Right lobe of liver (tissue), 6 donors: ENCODE results near the gene NR5A1. TPM values are rescaled to one million over a fixed set of nuclear protein-coding genes. Genes with fewer than 3 reads are reported as not detected.

Experiments used
- ATAC-seq, 4 donors: fragments of 200-7000 bp; cut with Tn5 transposase; one replicate each; pipeline ENCODE4 v1.9.1; 2020; ENCODE audit warnings: mild to moderate bottlenecking in 4 of 4, moderate library complexity in 4 of 4
- DNase-seq, 3 donors: peaks; one replicate each; pipeline ENCODE4 v3.0.0-alpha.2; 2020
- H3K27ac ChIP-seq, 3 donors: fragments of 200-600 bp; one replicate each; pipeline ENCODE4 v1.8.0; 2022
- H3K27me3 ChIP-seq, 2 donors: fragments of 200-600 bp; one replicate each; pipeline ENCODE4 v1.8.0; 2022
- H3K36me3 ChIP-seq, 4 donors: fragments of 200-600 bp; sonication (generic) in 1 of 4; one replicate each; pipeline versions ENCODE4 v1.5.1 to v1.8.0; 2017 to 2022; ENCODE audit warnings: control low read depth in 1 of 4
- H3K4me1 ChIP-seq, 4 donors: fragments of 200-600 bp; sonication (generic) in 1 of 4; one replicate each; pipeline versions ENCODE4 v1.5.1 to v1.8.0; 2017 to 2022; ENCODE audit warnings: control low read depth in 1 of 4
- H3K4me3 ChIP-seq, 3 donors: fragments of 200-600 bp; one replicate each; pipeline ENCODE4 v1.8.0; 2022
- H3K9me3 ChIP-seq, 4 donors: fragments of 200-600 bp; sonication (generic) in 1 of 4; one replicate each; pipeline versions ENCODE4 v1.5.1 to v1.8.0; 2017 to 2022; ENCODE audit warnings: control low read depth in 1 of 4
- POLR2A ChIP-seq: fragments of 450-650 bp; IDR thresholded peaks from one replicate; pipeline ENCODE4 v1.6.1; 2017; ENCODE audit warnings: antibody characterized with exemption, mild to moderate bottlenecking
- WGBS: methylation state at CpG from one replicate; pipeline ENCODE4 v1.1.6; 2018; ENCODE audit warnings: low coverage, low lambda C conversion rate; ENCODE audit not compliant: insufficient coverage; ENCODE audit errors: missing lambda C conversion rate; 5-methylcytosine and 5-hydroxymethylcytosine counted together
- intact Hi-C, 2 donors: fragments of 100-400 bp; cut with DNase I; formaldehyde crosslinking; loops; one replicate each; pipeline versions ENCODE4 v1.11.2 to v1.14.1; 2022
- total RNA-seq, 6 experiments: library from RNA; depleted of rRNA in 2 of 6; stranded (reverse); fragments of >200 nt in 2 of 6; fragmentation: NEBNext Ultra II Directional in 3 of 6; extraction: Animal tissue kit (Norgen Biotek cat#: 25700) in 3 of 6; gene quantifications; one replicate each; pipeline versions ENCODE4 v1.1.0 to v1.2.4, GENCODE V29; 2016 to 2023
- TF ChIP-seq, protein P1 (sequence below), 4 donors: fragments of 200-600 bp in 3 of 4; fragments of 450-650 bp in 1 of 4; IDR thresholded peaks; one replicate each; pipeline versions ENCODE4 v1.5.1 to v1.8.0; 2016 to 2022; ENCODE audit warnings: antibody characterized with exemption in 4 of 4, mild to moderate bottlenecking in 2 of 4
- donor health status: DM: no; HTN: yes; CAD: no.
- donor health status: DM: no; HTN: no; CAD: no.
- donor health status: DM: no; HTN: no; CAD: no.
- donor health status: DM: no; HTN: yes; CAD: no.
- donor health status: DM: no; HTN: yes; CAD: no.

The NR5A1 gene
- total RNA-seq, 6 experiments from 2014 or later: 0.26 TPM; not detected in 5

DNA sequence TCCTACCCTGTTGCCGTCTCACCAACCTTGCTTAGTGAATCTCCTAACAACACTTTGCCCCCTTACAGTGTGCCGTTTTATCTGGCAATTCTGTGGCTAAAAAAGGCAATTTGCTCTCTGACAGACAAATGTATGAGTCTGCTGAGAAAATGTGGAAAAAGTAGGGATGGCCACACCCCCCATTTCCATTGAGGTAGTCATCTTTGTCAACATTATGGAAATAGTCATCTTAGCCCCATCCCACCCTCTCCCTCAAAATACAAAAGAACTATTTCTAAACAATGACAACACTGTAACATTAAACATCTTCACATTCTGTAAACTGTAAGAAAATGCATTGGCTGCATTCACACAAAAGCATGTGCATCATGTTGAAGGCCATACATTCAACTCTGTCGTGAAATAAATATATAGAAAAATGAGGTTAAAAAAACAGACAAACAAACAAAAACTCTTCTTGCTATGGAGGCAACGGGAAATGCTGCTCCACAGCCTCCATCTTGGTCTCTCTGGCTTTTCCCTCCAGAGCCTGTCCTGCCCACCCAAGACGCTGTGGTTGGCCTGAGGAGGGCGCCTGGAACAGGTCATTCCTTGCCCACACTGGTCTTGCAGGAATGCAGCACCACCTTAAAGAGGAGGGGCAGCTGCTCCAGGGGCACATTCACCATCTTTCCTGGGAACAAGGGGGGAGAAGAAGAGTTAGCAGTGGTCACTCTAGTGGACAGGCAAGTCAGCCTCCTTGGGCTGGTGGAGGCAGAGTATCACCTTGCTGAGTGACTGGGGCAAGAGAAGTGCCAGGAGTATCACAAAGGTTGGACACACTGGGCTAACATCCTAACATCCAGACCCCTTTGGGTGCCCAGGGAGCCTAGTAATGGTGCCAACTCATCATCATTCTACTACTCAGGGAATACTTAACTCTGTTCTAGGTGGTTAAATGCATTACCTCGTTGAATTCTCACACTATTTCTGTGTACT, 15.2 kb upstream of the NR5A1 start:
- H3K27ac ChIP-seq: no peak overlapping the region
- H3K4me1 ChIP-seq: no peaks in the 10 kb centered on the region
- intact Hi-C loops: no loop called here
- TF ChIP-seq, protein P1, sequence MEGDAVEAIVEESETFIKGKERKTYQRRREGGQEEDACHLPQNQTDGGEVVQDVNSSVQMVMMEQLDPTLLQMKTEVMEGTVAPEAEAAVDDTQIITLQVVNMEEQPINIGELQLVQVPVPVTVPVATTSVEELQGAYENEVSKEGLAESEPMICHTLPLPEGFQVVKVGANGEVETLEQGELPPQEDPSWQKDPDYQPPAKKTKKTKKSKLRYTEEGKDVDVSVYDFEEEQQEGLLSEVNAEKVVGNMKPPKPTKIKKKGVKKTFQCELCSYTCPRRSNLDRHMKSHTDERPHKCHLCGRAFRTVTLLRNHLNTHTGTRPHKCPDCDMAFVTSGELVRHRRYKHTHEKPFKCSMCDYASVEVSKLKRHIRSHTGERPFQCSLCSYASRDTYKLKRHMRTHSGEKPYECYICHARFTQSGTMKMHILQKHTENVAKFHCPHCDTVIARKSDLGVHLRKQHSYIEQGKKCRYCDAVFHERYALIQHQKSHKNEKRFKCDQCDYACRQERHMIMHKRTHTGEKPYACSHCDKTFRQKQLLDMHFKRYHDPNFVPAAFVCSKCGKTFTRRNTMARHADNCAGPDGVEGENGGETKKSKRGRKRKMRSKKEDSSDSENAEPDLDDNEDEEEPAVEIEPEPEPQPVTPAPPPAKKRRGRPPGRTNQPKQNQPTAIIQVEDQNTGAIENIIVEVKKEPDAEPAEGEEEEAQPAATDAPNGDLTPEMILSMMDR (IDR thresholded peaks at IDR 0.05): no peak
- TF ChIP-seq POLR2A: no peak
- DNase-seq (no peak), ATAC-seq (no peak)
- H3K9me3 ChIP-seq: no peaks in the 10 kb centered on the region
- peaks cover 0 to 13% (median under 1%) of the 10 kb centered on the region in 4 donors for H3K36me3 ChIP-seq
- 92% methylated on average over 7 of the region's 7 CpGs for WGBS
- H3K27me3 ChIP-seq: no peaks in the 10 kb centered on the region
- no peak overlapping the region for H3K4me3 ChIP-seq

DNA sequence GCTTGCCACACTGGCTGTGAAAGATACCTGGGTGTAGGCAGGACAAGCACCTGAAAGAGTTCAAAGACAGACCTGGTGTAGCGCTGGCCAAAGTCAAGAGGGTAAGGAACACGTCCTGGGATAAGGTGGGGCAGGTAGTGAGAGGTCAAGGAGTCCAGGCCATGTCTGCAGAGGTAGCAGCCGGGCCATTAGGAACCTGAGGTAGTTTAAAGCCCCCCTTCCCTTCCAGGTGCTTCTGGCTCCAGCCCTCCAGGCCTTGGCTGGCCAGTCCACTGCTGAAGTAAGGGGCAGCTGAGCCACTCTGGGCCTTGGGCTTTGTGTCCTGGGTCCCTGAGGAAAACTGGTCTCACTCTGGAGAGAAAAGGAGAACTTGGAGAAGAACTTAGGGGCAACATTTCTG, 13.9 kb upstream of the NR5A1 start:
- DNase-seq: no peak
- peak in 1 of 4 donors; percentile 33 for ATAC-seq
- 92% methylated on average over 3 of the region's 3 CpGs for WGBS

DNA sequence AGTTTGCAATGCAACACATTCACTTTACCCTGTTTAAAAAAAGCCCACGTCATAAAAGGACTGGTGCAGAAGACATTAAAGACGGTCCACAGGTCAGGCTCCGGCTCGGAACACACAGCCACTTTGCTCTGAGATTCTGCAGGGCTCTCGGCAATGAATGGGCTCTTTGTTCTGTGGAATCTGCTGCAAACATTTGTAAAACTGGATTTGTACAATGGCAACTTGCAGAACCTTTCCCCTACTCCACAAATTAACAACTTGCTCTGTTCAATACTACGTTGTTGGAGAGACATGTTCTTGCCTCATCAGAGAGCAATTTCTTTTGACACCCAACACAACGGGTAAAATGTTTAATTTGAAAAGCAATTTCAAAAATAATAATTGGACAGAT, 13.0 kb upstream of the NR5A1 start:
- H3K36me3 ChIP-seq: peaks cover 0 to 1% (median 0%) of the 10 kb centered on the region in 4 donors
- no peaks in the 10 kb centered on the region for H3K9me3 ChIP-seq
- H3K4me3 ChIP-seq: no peak overlapping the region
- TF ChIP-seq, protein P1 (IDR thresholded peaks at IDR 0.05): no peak
- TF ChIP-seq POLR2A: no peak
- H3K27ac ChIP-seq: no peak overlapping the region
- intact Hi-C loops: no loop called here
- DNase-seq (no peak), ATAC-seq (no peak)
- H3K27me3 ChIP-seq: no peaks in the 10 kb centered on the region
- 72% methylated on average over 5 of the region's 7 CpGs for WGBS
- no peaks in the 10 kb centered on the region for H3K4me1 ChIP-seq

More for the DNA sequence above, 13.9 kb upstream of the NR5A1 start:
- H3K4me3 ChIP-seq: no peak overlapping the region
- TF ChIP-seq, protein P1 (IDR thresholded peaks at IDR 0.05): no peak
- no peak for TF ChIP-seq POLR2A
- H3K36me3 ChIP-seq: peaks cover 0 to 7% (median under 1%) of the 10 kb centered on the region in 4 donors
- H3K4me1 ChIP-seq: no peaks in the 10 kb centered on the region
- no peaks in the 10 kb centered on the region for H3K27me3 ChIP-seq
- intact Hi-C loops: no loop called here
- no peaks in the 10 kb centered on the region for H3K9me3 ChIP-seq
- H3K27ac ChIP-seq: no peak overlapping the region

DNA sequence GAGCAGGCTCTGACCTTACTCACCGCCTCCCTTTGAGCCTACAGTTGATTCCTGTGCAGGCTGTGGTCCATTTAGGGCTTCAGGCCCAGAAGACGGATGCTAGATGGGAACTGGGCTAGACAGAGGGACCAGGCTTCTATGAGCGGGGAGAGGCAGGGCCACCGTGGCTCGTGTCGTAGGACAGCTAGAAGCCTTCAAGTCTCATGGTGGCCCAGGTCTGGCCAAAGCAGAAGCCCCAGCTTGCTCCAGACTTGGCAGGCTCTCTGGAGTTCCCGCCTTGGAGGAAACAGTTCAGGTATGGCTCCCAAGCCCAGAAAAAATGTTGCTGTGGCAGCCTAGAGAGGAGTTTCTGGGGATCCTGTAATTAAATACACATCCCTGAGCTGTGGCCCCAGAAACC, 10.9 kb upstream of the NR5A1 start:
- Histone ChIP-seq H3K4me3 (no peak overlapping the region), H3K4me1 (no peaks in the 10 kb centered on the region), H3K27ac (no peak overlapping the region), H3K27me3 (no peaks in the 10 kb centered on the region), H3K9me3 (no peaks in the 10 kb centered on the region), H3K36me3 (no peaks in the 10 kb centered on the region)
- 100% methylated on average over 1 of the region's 7 CpGs for WGBS
- no peak for DNase-seq
- ATAC-seq: no peak
- intact Hi-C loops: no loop called here
- TF ChIP-seq POLR2A: no peak
- TF ChIP-seq, protein P1 (IDR thresholded peaks at IDR 0.05): no peak
